Keratinocyte (primary cell): ENCODE data around the gene CCDC197. TPM values are rescaled to one million over a fixed set of nuclear protein-coding genes. Genes with fewer than 3 reads are reported as not detected.

Experiments used
- DNase-seq: peaks from one replicate; pipeline ENCODE4 v3.0.0-alpha.2; 2011; ENCODE audit warnings: low read depth, missing footprints, low spot score
- FAIRE-seq: peaks from 2 replicates; lab custom pipeline; 2011; peaks lifted over from hg19 to GRCh38; lab: Jason Lieb, UNC
- H2AFZ ChIP-seq: 2 replicates; pipeline ENCODE4 v1.6.0; 2012; ENCODE audit warnings: low read length, control low read depth, inconsistent platforms; ENCODE audit not compliant: control insufficient read depth
- H3K27ac ChIP-seq: 2 replicates; pipeline ENCODE4 v1.5.1; 2011; ENCODE audit warnings: low read length; ENCODE audit not compliant: control insufficient read depth, insufficient read depth
- H3K27me3 ChIP-seq: 3 replicates; pipeline ENCODE4 v1.6.0; 2011; ENCODE audit warnings: low read length; ENCODE audit not compliant: control insufficient read depth, insufficient read depth; ENCODE audit errors: extremely low read depth
- H3K36me3 ChIP-seq, 2 experiments: 2 replicates in 1 of 2; 3 replicates in 1 of 2; pipeline ENCODE4 v1.5.1; 2011; ENCODE audit warnings: low read length in 2 of 2, mild to moderate bottlenecking in 1 of 2; ENCODE audit not compliant: control insufficient read depth in 2 of 2, insufficient read depth in 2 of 2; ENCODE audit errors: extremely low read depth in 1 of 2
- H3K4me1 ChIP-seq: 3 replicates; pipeline ENCODE4 v1.5.1; 2011; ENCODE audit warnings: low read length; ENCODE audit not compliant: control insufficient read depth, insufficient read depth; ENCODE audit errors: extremely low read depth
- H3K4me2 ChIP-seq: 3 replicates; pipeline ENCODE4 v1.6.0; 2011; ENCODE audit warnings: low read depth, low read length; ENCODE audit not compliant: control insufficient read depth, insufficient read depth; ENCODE audit errors: extremely low read depth
- H3K4me3 ChIP-seq, 3 experiments: fragments of 200-600 bp in 1 of 3; sonication (generic) in 1 of 3; 2 replicates in 2 of 3; 3 replicates in 1 of 3; pipeline ENCODE4 v1.5.1; 2011 to 2016; ENCODE audit warnings: low read length in 3 of 3, mild to moderate bottlenecking in 3 of 3, control low read depth in 2 of 3, inconsistent platforms in 1 of 3, low read depth in 1 of 3, mixed read lengths in 1 of 3, mixed run types in 1 of 3, moderate library complexity in 1 of 3; ENCODE audit not compliant: control insufficient read depth in 2 of 3, insufficient read depth in 2 of 3; ENCODE audit errors: extremely low read depth in 1 of 3
- H3K79me2 ChIP-seq: 2 replicates; pipeline ENCODE4 v1.6.0; 2012; ENCODE audit warnings: low read length; ENCODE audit not compliant: control insufficient read depth, insufficient read depth
- H3K9ac ChIP-seq: 3 replicates; pipeline ENCODE4 v1.6.0; 2011; ENCODE audit warnings: low read length; ENCODE audit not compliant: control insufficient read depth, insufficient read depth; ENCODE audit errors: extremely low read depth
- H3K9me1 ChIP-seq: 3 replicates; pipeline ENCODE4 v1.6.0; 2011; ENCODE audit warnings: low read length; ENCODE audit not compliant: control insufficient read depth, insufficient read depth; ENCODE audit errors: extremely low read depth
- H3K9me3 ChIP-seq: 2 replicates; pipeline ENCODE4 v1.5.1; 2012; ENCODE audit warnings: low read depth, low read length; ENCODE audit not compliant: control insufficient read depth
- H4K20me1 ChIP-seq: 3 replicates; pipeline ENCODE4 v1.6.0; 2011; ENCODE audit warnings: low read length; ENCODE audit not compliant: control insufficient read depth, insufficient read depth; ENCODE audit errors: extremely low read depth
- EZH2 ChIP-seq: IDR thresholded peaks from one replicate; pipeline ENCODE4 v1.6.1; 2012; ENCODE audit warnings: inconsistent platforms, mild to moderate bottlenecking, low read length, moderate library complexity
- dilution Hi-C: fragments of 300-500 bp; cut with MboI; formaldehyde crosslinking; loops from one replicate; pipeline ENCODE4 v1.7.0; 2020; ENCODE audit warnings: low sequenced_read_pairs; ENCODE audit not compliant: extremely low pct_ligation_motif_present
- polyA plus RNA-seq, 5 experiments: library from polyadenylated mRNA; depleted of rRNA in 3 of 5; stranded (reverse) in 3 of 5; stranded (forward) in 1 of 5; unstranded in 1 of 5; fragments of >200 nt; gene quantifications; 1 replicate in 1 of 5; 2 replicates in 3 of 5; 3 replicates in 1 of 5; pipeline versions ENCODE4 v1.2.1 to v1.2.3, GENCODE V29; 2011 to 2012; ENCODE audit warnings: missing spikeins in 2 of 5, low read depth in 1 of 5, low replicate concordance in 1 of 5
- TF ChIP-seq, protein P1 (sequence below), 3 experiments: IDR thresholded peaks in 1 of 3; conservative IDR thresholded peaks in 1 of 3; optimal IDR thresholded peaks in 1 of 3; 2 replicates in 2 of 3; 3 replicates in 1 of 3; pipeline versions ENCODE3 to v1.5.1; 2011; ENCODE audit warnings: low read length in 3 of 3, mild to moderate bottlenecking in 3 of 3, moderate library complexity in 2 of 3, control low read depth in 1 of 3, inconsistent platforms in 1 of 3; ENCODE audit not compliant: insufficient read depth in 2 of 3; ENCODE audit errors: extremely low read depth in 1 of 3

CCDC197 gene
- polyA plus RNA-seq, 1 donor (not counting 4 experiments of a cell fraction or from before 2014, with no cell fraction given) = not detected

DNA sequence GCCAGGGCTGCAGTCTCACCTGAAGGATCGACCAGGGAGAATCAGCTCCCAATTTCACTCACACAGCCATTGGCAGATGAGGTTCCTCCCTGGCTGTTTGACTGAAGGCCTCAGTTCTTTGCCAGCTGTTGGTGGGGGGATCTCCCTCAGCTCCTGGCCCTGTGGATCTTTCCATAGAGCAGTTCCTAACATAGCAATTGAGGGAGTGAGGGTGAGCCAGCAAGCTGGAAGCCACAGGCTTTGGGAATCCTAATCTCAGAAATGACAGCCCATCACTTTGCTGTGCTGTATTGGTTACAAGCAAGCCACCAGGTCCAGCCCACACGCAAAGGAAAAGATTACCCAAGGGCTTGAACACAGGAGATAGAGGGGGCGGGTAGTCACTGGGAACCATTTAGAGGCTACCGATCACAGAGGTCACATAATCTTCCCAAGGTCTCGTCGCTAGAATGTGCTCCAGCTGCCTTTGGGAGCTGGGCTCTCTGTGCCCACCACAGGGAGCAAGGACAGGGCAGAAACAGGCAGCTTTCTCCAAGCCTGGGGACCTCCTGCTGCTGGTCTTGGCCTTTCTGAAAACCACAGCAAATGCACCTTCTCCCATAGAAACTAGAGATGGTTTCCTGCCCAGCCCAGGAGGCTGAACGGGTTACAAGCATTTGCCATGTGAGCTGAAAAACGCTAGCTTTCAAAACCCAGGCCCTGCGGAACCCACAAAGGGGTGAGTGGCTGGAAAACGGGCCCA lies 24.5 kb downstream of the CCDC197 start:
- Histone ChIP-seq H2AFZ (no peak overlapping the region), H3K4me1 (no peaks in the 10 kb centered on the region), H3K9me1 (no peaks in the 10 kb centered on the region), H3K27ac (no peak overlapping the region), H3K4me3 (no peak overlapping the region), H3K9ac (no peak overlapping the region), H3K79me2 (no peaks in the 10 kb centered on the region), H3K9me3 (no peaks in the 10 kb centered on the region), H3K4me2 (no peak overlapping the region), H4K20me1 (no peaks in the 10 kb centered on the region), H3K27me3 (no peaks in the 10 kb centered on the region), H3K36me3 (no peaks in the 10 kb centered on the region)
- dilution Hi-C loops = no loop called here
- no peak for TF ChIP-seq EZH2
- TF ChIP-seq, protein P1, sequence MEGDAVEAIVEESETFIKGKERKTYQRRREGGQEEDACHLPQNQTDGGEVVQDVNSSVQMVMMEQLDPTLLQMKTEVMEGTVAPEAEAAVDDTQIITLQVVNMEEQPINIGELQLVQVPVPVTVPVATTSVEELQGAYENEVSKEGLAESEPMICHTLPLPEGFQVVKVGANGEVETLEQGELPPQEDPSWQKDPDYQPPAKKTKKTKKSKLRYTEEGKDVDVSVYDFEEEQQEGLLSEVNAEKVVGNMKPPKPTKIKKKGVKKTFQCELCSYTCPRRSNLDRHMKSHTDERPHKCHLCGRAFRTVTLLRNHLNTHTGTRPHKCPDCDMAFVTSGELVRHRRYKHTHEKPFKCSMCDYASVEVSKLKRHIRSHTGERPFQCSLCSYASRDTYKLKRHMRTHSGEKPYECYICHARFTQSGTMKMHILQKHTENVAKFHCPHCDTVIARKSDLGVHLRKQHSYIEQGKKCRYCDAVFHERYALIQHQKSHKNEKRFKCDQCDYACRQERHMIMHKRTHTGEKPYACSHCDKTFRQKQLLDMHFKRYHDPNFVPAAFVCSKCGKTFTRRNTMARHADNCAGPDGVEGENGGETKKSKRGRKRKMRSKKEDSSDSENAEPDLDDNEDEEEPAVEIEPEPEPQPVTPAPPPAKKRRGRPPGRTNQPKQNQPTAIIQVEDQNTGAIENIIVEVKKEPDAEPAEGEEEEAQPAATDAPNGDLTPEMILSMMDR (optimal IDR thresholded peaks at IDR 0.05 in 1 of 3, IDR thresholded peaks at IDR 0.05 in 1 of 3, conservative IDR thresholded peaks at IDR 0.05 in 1 of 3; ENCODE audit: extremely low read depth in 1 of 3, insufficient read depth in 2 of 3, low read length in 3 of 3) = no peak
- DNase-seq (no peak), FAIRE-seq (no peak)

DNA sequence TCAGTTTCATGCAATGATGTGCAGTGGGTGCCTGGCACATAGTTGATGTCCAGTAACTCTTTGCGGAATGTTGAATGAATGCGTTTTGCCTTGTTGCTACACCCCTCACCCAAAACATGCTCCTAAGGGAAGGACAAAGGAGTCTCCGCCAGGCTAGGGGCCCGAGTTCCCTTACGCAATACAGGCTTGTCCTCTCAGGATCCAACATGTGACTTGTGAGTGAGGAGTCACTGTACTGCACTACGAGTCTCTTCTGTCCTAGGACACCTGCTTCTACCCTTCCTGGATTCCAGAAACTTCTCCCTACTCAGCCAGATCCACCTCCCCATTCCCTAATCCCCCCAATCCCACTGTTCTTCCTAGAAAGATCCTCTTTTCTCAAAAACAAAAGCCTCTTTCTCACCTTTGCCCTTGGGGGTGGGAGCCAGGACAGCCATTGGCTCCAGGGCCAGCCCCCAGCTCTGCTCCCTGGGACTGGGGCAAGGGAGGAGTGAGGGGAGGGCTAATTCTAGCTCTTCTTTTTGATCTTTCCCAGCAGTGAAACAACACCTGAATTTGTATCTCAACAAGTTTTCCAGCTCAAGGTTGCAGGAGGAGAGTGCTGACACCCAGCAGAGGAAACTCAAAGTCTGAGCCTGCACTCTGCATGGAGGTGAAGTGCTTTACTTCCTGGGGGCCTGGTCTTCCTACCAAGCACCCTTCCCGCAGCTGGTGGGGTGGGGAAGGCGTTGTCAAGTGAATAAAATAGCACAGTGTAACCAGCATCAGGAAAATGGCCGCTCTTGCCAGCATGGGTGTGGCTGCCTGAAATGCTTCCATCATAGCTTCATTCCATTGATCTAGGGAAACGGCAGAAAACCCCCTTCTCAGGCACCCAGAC lies 25.7 kb downstream of the CCDC197 start:
- H4K20me1 ChIP-seq = no peaks in the 10 kb centered on the region
- no peaks in the 10 kb centered on the region for H3K79me2 ChIP-seq
- no peak overlapping the region for H3K4me3 ChIP-seq
- H3K4me1 ChIP-seq = peaks cover 10% of the 10 kb centered on the region
- H3K27ac ChIP-seq = no peak overlapping the region
- TF ChIP-seq, protein P1 (optimal IDR thresholded peaks at IDR 0.05 in 1 of 3, IDR thresholded peaks at IDR 0.05 in 1 of 3, conservative IDR thresholded peaks at IDR 0.05 in 1 of 3; ENCODE audit: extremely low read depth in 1 of 3, insufficient read depth in 2 of 3, low read length in 3 of 3) = no peak
- TF ChIP-seq EZH2 = no peak
- H3K9me3 ChIP-seq = no peaks in the 10 kb centered on the region
- no peak overlapping the region for H2AFZ ChIP-seq
- no peak for FAIRE-seq
- no peak overlapping the region for H3K4me2 ChIP-seq
- H3K9me1 ChIP-seq = peaks cover 2% of the 10 kb centered on the region
- H3K9ac ChIP-seq = no peak overlapping the region
- no peaks in the 10 kb centered on the region for H3K36me3 ChIP-seq
- dilution Hi-C loops = no loop called here
- H3K27me3 ChIP-seq = no peaks in the 10 kb centered on the region
- no peak for DNase-seq
